Endodermal cell (in vitro differentiated cells): ENCODE measurements around the gene ALKBH4. TPM values are rescaled to one million over a fixed set of nuclear protein-coding genes. Genes with fewer than 3 reads are reported as not detected.

Experiments
- microRNA-seq: library from miRNA; unstranded; fragments of <30 nt; microRNA quantifications from one replicate; pipeline ENCODE4 v1.2.0, GENCODE V29; 2020; ENCODE audit warnings: borderline microRNAs expressed
- total RNA-seq, 2 donors: library from RNA; stranded (reverse); fragmentation: NEBNext Ultra II Directional in 1 of 2; extraction: Animal tissue kit (Norgen Biotek cat#: 25700) in 1 of 2; gene quantifications; 2 replicates in 1 of 2; 3 replicates in 1 of 2; pipeline ENCODE4 v1.2.1, GENCODE V29; 2021

Gene ALKBH4
- total RNA-seq, 2 donors from 2014 or later: 16.2 to 17.2 TPM

Small RNA genes lying within 50 kb of the gene (microRNA-seq; reads per million reads assigned to microRNA genes)
- not detected for gene MIR4467
- gene MIR5090: 0.44 reads per million

Other genes with a start within 250 kb of the ALKBH4 start
- gene SH2B2, start 178.0 kb downstream of the ALKBH4 start, total RNA-seq: 1 to 10 TPM; 8.0 to 8.7 TPM
- not detected for gene SPDYE6, start 108.4 kb downstream of the ALKBH4 start, total RNA-seq
- gene PRKRIP1, start 68.5 kb downstream of the ALKBH4 start, total RNA-seq: 10 to 100 TPM; 30.3 to 35.0 TPM
- gene ORAI2, start 31.3 kb downstream of the ALKBH4 start, total RNA-seq: 10 to 100 TPM; 24.3 to 26.1 TPM
- 10 to 100 TPM; 30.9 to 43.5 TPM for gene LRWD1, start 121 bp upstream of the ALKBH4 start, total RNA-seq
- 10 to 100 TPM; 48.6 to 59.0 TPM for gene POLR2J, start 14.1 kb upstream of the ALKBH4 start, total RNA-seq
- gene RASA4B, start 52.9 kb upstream of the ALKBH4 start, total RNA-seq: 10 to 100 TPM in 1 of 2 donors, 1 to 10 TPM in 1; 3.5 to 11.5 TPM
- 10 to 100 TPM in 1 of 2 donors, 1 to 10 TPM in 1; 9.8 to 25.5 TPM for gene UPK3BL2, start 78.8 kb upstream of the ALKBH4 start, total RNA-seq
- not detected for gene SPDYE2, start 86.4 kb upstream of the ALKBH4 start, total RNA-seq
- gene POLR2J3, start 107.7 kb upstream of the ALKBH4 start, total RNA-seq: 10 to 100 TPM; 24.9 to 42.9 TPM
- 10 to 100 TPM; 10.9 to 44.0 TPM for gene RASA4, start 151.9 kb upstream of the ALKBH4 start, total RNA-seq
- gene UPK3BL1, start 177.9 kb upstream of the ALKBH4 start, total RNA-seq: 10 to 100 TPM; 16.8 to 18.7 TPM
- not detected for gene SPDYE2B, start 185.5 kb upstream of the ALKBH4 start, total RNA-seq
- 10 to 100 TPM in 1 of 2 donors, 1 to 10 TPM in 1; 7.0 to 15.5 TPM for gene POLR2J2, start 206.8 kb upstream of the ALKBH4 start, total RNA-seq